CD4-positive, alpha-beta T cell treated with Interferon alpha-2 for 1 hour (primary cell): ENCODE results near the gene TOP3A.

Source experiments
- DNase-seq, 2 donors: peaks; one replicate each; pipeline ENCODE4 v3.0.0-alpha.2; 2020 to 2022

TOP3A gene

GRCh38 chr17:18270046-18270931 is 44.5 kb downstream of the TOP3A start:
- DNase-seq, result no peak

DNA sequence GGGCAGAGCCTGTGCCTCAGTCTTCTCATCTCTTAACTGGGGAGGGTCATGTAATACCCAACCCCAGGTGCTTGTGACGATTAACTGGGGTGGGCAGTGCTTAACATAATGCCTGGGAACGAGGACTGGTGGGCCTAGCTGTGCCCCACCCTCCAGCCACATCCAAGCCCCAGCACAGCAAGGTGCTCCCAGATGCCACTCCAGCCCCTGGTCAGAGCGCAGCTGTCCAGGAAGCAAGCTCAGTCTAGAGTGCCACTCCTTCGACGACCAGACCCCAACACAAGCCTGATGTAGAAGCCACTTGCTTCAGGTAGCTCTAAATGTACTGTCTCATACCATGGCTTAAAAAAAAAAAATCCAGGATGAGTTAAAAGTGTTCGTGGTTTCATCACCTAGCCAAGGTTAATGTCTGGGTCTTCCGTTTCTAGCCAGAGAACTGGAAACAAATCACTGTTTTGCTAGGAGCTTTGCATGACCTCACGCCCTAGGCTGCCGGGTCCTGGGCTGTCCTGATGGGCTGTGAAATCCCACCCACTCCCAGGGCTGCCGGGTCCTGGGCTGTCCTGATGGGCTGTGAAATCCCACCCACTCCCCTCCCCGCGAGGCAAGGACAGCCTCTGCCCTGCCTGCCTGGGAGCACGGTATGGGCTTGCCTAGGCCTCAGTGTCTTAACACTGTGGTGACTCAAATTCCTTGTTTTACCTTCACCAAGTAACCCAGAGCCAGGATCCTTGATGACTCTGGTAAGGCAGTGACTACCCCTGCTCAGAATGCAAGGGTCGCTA is 46.7 kb downstream of the TOP3A start:
- DNase-seq, result no peak

DNA sequence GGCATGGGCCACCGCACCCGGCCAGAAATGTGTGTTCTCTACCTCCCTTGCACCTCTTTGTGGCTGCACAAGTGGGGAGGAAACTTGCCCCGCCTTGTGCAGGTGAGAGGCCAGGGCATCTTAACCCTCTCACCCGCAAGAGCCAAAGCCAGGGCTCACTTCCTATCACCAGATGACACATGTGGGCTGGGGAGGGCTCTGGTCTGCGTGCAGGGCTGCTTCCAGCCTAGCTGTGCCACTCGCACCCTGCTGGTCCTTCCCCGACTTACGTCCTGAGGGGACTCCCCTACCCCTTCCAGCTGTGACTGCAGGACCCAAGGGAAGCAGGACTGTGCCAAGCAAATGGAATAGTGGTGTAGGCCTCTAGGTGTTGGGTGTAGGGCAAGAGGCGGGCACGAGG is 47.4 kb downstream of the TOP3A start:
- no peak for DNase-seq

DNA sequence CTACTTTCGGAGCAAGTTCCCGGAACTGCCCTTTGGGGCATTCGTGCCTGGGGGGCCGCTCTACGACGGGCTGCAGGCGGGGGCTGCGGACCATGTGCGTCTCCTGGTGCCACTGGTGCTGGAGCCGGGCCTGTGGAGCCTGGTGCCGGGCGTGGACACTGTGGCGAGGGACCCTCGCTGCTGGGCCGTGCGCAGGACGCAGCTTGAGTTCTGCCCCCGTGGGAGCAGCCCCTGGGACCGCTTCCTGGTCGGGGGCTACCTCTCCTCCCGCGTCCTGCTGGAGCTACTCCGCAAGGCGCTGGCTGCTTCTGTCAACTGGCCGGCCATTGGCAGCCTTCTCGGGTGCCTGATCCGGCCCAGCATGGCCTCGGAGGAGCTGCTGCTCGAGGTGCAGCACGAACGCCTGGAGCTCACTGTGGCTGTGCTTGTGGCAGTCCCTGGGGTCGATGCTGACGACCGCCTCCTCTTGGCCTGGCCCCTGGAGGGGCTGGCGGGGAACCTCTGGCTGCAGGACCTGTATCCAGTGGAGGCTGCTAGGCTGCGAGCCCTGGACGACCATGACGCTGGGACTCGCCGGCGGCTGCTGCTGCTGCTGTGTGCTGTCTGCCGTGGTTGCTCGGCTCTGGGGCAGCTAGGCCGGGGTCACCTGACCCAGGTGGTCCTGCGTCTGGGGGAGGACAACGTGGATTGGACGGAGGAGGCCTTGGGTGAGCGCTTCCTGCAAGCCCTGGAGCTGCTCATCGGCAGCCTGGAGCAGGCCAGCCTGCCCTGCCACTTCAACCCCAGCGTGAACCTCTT is 50.7 kb downstream of the TOP3A start:
- DNase-seq, result no peak

DNA sequence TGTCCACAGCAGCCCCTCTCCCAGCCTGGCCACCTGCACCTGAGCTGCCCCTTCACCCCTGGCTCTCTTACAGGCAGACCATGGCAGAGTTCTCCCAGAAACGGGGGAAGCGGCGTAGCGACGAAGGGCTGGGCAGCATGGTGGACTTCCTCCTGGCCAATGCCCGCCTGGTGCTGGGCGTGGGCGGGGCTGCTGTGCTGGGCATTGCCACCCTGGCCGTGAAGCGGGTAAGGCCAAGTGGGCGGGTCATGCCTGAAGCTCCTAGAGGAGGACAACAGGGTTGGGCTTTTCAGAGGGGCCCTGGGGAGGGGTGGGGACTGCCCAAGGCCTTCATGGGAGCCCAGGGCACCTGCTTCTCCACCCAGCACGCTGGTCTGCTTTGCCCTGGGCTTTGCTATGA is 52.2 kb downstream of the TOP3A start:
- DNase-seq, result no peak

DNA sequence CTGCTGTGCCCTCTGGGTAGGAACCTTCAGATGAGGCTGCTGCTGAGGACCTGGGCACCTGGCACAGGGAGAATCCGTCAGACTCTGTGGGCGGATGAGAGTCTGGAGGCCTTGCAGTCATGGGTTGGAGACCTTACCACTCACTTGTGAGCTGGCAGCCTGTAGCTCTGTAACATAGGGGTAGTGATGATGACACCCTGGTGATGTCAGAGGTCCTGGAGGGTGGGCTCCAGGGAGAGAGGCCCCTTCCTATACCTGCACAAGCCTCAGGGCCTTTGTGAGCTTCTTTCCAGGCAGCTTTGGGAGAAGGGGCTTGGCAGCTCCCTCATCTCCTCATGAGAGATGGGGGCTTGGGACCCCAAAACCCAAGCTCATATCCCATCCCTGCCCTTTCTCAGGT is 52.7 kb downstream of the TOP3A start:
- no peak for DNase-seq

GRCh38 chr17:18261659-18262058 is 53.1 kb downstream of the TOP3A start:
- DNase-seq, result no peak

DNA sequence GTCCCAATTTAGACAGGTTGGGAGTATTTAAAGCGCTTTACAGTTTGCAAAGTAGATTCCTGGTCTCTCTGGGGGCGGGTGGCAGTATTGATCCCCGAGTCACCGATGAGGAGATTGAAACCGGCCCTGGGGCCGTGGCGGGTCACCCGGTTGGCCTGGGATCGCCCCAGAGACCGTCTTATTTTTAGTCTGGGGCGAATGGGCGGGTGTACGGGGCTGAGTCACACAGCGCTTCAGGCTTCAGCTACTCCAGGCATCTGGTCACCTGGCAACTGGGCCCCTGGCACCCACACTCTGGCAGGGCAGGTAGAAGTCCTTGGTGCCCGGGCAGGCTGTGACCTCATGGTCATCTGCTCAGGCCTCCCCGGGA is 53.7 kb downstream of the TOP3A start:
- peak in 1 of 2 donors; percentile 22 for DNase-seq

DNA sequence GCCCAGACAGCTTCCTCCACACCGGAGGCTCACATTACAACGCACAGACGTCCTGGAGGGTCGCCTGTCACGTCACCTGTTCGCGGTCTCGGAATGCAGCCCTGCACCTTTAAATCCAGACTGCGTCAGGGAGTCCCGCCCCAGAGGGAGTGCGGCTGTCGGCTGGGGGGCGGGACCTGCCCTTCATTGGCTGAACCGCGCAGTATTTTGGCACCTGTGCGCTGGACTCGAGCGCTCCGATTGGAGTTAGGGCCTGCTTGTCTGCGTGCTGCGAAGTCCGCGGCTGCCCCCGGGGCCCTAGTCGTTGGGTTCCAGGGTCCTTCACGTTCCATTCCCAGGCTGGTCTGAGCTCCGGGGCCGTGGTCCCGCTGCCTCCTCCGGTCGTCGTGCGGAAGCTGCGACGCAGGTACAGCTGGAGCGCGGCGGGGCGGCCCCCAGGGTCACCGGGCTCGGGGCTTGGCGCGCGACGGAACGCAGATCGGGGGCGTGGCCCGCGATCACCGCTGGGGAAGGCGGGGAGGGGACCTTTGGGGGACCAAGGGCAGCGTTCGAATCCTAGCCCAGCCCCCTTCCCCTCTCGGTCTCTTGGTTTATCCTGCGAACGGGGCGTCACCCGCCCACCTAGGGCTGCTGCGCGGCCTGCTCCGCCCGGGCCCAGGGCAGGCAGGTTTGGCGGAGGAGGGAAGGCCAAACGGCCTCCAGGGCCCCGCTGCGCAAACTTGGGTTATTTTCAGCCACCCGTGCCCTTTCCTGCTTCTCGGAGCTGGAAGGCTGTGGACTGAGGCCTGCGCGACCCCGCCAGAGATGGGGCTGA is 54.3 kb downstream of the TOP3A start, which contains the start of gene MIEF2:
Gene MIEF2 (plus strand): TSS at position 331 of the 814 bp plus-strand sequence. CDS start 2,059 bp downstream, outside the sequence.
- peak; percentile 90 to 94 for DNase-seq

- no peak for DNase-seq
Measured at GRCh38 chr17:18259621-18260331, 55.0 kb downstream of the TOP3A start.

DNA sequence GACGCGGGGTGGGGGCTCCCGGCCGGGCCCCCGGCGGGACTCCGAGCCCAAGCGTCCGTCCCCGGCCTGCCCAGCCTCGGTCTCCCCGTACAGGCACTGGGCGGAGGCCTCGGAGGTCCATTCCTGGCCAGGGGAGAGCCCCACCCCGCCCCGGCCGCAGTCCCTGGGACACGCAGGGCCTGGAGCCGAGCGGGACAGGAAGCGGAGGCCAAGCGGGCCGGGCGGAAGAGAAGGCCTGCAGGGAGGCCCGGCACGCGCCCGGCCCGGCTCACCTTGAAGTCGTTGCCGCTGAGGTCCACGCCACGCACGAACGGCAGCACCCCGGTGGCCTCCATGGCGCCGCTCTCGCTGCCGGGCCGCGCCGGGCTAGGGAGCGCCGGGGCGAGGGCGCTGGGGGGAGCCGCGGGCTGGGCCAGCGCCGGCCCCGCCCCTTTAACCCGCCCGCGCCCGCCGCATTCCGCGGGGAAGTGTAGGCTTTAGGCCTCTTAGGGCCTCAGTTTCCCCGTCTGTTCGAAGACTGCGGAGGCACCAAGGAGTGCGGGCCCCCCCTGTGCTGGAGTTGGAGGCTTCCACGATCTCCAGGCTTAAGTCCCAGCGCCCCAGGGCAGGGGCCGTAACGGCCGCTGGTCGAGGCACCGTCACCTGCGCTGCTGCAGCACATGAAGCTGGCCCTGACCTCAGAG is 56.3 kb downstream of the TOP3A start, which contains the start of gene FLII:
Gene FLII (minus strand): TSS at position 383 of the 683 bp plus-strand sequence. CDS start 48 bp downstream, at position 335.
- peak; percentile 12 to 60 for DNase-seq

GRCh38 chr17:18257982-18258355 is 56.8 kb downstream of the TOP3A start:
- peak; percentile 44 to 59 for DNase-seq

DNA sequence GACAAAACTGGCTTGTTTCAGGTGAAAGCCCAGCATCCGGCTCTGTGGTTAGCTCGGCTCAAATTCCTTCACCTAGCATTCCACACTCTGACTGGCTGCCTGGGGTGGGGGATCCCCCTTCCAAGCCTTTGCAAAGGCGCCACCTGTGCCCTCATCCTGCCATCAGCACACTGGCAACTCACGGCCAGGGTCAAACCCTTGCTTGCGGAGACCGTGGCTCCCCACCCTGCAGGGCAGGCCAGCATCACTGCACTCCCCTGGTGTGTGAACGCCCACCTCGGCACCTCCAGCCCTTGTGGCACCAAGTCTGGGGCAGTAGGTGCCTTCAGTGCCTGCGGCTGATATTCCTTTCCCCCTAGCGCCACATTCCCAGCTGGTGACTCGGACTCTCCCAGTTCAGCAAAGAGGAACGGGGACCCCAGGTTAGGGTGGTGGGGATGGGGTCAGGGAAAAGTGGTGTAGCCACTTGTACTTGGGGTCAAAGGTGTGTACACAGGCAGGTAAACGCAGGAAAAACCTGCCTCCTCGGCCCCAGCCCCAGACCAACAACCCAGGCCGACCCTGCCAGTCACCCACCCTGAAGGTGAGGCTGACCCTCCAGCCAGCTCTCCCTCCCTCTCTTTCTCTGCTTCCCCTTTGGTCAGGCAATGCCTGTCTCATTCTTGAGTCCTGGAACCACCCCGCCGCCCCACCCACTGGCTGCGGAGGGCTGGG is 57.4 kb downstream of the TOP3A start:
- peak; percentile 9 to 22 for DNase-seq

GRCh38 chr17:18256776-18257175 is 58.0 kb downstream of the TOP3A start:
- DNase-seq, result no peak

DNA sequence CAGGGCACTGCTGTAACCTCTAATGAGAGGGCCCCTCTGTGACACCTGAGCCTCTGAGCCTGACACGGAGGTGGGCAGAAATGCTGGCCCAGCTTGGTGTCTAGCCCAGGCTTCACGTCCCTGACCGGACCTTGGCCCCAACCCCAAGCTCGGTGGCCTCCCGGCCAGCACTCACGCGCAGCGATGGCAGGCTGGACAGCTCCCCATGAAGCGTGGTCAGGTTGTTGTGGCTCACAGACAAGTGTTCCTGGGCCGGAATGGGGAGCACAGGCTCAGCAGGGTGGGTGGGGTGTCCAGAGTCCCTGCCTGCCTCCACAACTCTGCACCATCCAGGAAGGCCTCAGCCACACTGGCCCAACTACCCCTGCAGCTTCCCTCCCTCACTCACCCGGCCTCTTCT is 58.4 kb downstream of the TOP3A start:
- no peak for DNase-seq

GRCh38 chr17:18254888-18255649 is 59.7 kb downstream of the TOP3A start:
- no peak for DNase-seq

GRCh38 chr17:18253947-18254821 is 60.6 kb downstream of the TOP3A start:
- DNase-seq, result no peak

DNA sequence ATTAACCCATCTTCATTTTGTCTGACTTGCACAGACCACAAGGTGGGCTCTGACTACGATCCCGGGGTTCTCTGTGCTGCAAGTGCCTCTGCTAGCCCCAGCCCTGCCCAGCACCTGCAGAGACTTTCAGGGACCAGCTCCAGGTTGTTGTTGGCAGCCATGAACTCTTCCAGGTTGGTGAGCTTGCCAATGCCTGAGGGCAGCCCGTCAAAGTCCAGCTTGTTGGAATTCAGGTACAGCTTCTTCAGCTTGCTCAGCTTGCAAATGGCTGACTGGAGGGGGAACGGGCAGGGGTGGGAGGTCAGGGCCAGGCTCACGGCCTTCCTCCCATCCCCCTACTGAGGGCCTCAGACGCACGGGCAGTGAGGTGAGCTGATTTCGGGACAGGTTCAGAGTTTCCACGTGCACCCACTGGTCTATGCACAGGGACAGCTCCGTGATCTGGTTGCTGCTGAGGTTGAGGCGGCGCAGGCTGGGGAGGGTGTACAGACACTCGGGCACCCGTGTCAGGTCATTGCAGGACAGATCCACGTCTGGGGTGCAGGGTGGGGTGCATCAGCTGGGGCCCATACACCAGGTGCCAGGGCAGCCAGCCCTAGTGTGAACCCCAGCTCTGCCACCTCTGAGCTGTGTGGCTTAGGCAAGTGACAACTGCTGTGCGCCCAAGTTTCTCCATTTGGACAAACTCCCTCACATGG is 61.5 kb downstream of the TOP3A start:
- DNase-seq, result no peak
